Stimulated activated CD4-positive, alpha-beta T cell treated with anti-CD3 and anti-CD28 coated beads, Interleukin-15, amount 100 ng/mL, for 1 hour (primary cell): ENCODE data around the gene ELFN1.

Experiments
- DNase-seq, 2 donors: peaks; one replicate each; pipeline ENCODE4 v3.0.0-alpha.2; 2020; ENCODE audit warnings: low read depth in 1 of 2, low spot score in 1 of 2

ELFN1 gene

GRCh38 chr7:1785839-1786238, 115.8 kb downstream of the ELFN1 start:
- no peak for DNase-seq

- DNase-seq, result no peak
These were observed 117.2 kb downstream of the ELFN1 start for GRCh38 chr7:1787241-1787640.

- no peak for DNase-seq
These were observed 117.7 kb downstream of the ELFN1 start for GRCh38 chr7:1787681-1788235.

GRCh38 chr7:1794888-1795542, 124.9 kb downstream of the ELFN1 start:
- DNase-seq, result no peak
